ENCODE measurements around the gene CENPP.

DNA sequence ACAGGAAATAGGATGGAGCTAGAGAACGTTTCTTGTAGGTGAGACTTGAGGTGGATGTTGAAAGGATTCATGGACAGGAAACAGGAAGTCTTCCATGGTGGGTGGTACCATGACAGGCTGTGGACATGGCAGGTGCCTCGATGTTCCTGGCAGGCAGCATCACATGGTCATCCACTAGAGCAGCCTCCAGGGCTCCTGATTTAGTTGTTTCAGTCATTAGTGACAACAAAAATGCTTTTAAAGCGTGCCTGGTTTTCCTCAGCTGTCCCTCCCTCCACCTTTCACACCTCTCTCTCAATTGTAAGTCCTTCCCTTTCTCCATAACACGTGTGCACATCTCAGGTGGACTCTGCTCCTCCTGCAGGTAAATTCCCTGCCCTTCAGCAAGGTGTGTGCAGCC, 181.7 kb downstream of the CENPP start:
- TF ChIP-seq, protein P1, sequence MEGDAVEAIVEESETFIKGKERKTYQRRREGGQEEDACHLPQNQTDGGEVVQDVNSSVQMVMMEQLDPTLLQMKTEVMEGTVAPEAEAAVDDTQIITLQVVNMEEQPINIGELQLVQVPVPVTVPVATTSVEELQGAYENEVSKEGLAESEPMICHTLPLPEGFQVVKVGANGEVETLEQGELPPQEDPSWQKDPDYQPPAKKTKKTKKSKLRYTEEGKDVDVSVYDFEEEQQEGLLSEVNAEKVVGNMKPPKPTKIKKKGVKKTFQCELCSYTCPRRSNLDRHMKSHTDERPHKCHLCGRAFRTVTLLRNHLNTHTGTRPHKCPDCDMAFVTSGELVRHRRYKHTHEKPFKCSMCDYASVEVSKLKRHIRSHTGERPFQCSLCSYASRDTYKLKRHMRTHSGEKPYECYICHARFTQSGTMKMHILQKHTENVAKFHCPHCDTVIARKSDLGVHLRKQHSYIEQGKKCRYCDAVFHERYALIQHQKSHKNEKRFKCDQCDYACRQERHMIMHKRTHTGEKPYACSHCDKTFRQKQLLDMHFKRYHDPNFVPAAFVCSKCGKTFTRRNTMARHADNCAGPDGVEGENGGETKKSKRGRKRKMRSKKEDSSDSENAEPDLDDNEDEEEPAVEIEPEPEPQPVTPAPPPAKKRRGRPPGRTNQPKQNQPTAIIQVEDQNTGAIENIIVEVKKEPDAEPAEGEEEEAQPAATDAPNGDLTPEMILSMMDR (IDR thresholded peaks at IDR 0.05) = no peak
- TF ChIP-seq POLR2AphosphoS5 (IDR thresholded peaks at IDR 0.05) = no peak
- TF ChIP-seq POLR2A (IDR thresholded peaks at IDR 0.05) = no peak

All from transverse colon (tissue), 4 donors.